SU-DHL-6 (cell line): ENCODE measurements around the gene SPDEF.

ENCODE experiments used
- H2AFZ ChIP-seq: fragments of 200-600 bp; sonication (generic); 2 replicates; pipeline ENCODE4 v1.6.1; 2014; ENCODE audit warnings: low read depth, mild to moderate bottlenecking, moderate library complexity, mixed read lengths, antibody characterized with exemption, low read length; ENCODE audit not compliant: severe bottlenecking
- H3F3A ChIP-seq: fragments of 200-600 bp; shearing (Covaris generic); 2 replicates; pipeline ENCODE4 v1.6.0; 2016; ENCODE audit warnings: antibody characterized with exemption, mild to moderate bottlenecking; ENCODE audit not compliant: insufficient read depth
- H3K27ac ChIP-seq: fragments of 200-600 bp; sonication (generic); 2 replicates; pipeline ENCODE4 v1.5.1; 2016; ENCODE audit warnings: low read depth, mild to moderate bottlenecking, low read length, moderate library complexity, mixed read lengths
- H3K27me3 ChIP-seq: fragments of 200-600 bp; sonication (generic), shearing (Covaris generic); 2 replicates; pipeline ENCODE4 v1.6.0; 2014; ENCODE audit warnings: mild to moderate bottlenecking, low read length
- H3K36me3 ChIP-seq: fragments of 200-600 bp; sonication (generic); 2 replicates; pipeline ENCODE4 v1.6.1; 2014; ENCODE audit warnings: mild to moderate bottlenecking, low read length, mixed read lengths
- H3K4me2 ChIP-seq: fragments of 300-600, 200-600 bp; shearing (Covaris generic), sonication (generic); 2 replicates; pipeline ENCODE4 v1.6.0; 2014; ENCODE audit warnings: low read length, low read depth, mild to moderate bottlenecking; ENCODE audit not compliant: poor library complexity, severe bottlenecking
- H3K4me3 ChIP-seq: fragments of 200-600 bp; sonication (generic); 2 replicates; pipeline ENCODE4 v1.5.1; 2014; ENCODE audit warnings: antibody characterized with exemption, low read length, mild to moderate bottlenecking, mixed read lengths; ENCODE audit not compliant: insufficient read depth, poor library complexity, severe bottlenecking
- H3K79me2 ChIP-seq: fragments of 200-600 bp; sonication (generic); 2 replicates; pipeline ENCODE4 v1.6.1; 2014; ENCODE audit warnings: mild to moderate bottlenecking, low read length, moderate library complexity; ENCODE audit not compliant: insufficient read depth
- H3K9ac ChIP-seq: fragments of 200-600 bp; sonication (generic); 2 replicates; pipeline ENCODE4 v1.7.0; 2014; ENCODE audit warnings: mild to moderate bottlenecking, low read length
- H3K9me2 ChIP-seq: fragments of 200-600 bp; sonication (generic); replicated peaks from 2 replicates; pipeline ENCODE4 v1.6.1; 2014; ENCODE audit warnings: low read length; ENCODE audit not compliant: insufficient read depth
- H3K9me3 ChIP-seq: fragments of 200-600 bp; sonication (generic); 2 replicates; pipeline ENCODE4 v1.6.1; 2014; ENCODE audit warnings: low read length, mixed read lengths; ENCODE audit not compliant: insufficient read depth
- H4K20me1 ChIP-seq: fragments of 200-600 bp; sonication (generic); 2 replicates; pipeline ENCODE4 v1.6.1; 2014; ENCODE audit warnings: low read depth, mild to moderate bottlenecking, antibody characterized with exemption, low read length, moderate library complexity, mixed read lengths
- EZH2phosphoT487 ChIP-seq: fragments of 200-600 bp; sonication (generic), shearing (Covaris generic); conservative IDR thresholded peaks from 2 replicates; pipeline ENCODE4 v1.6.1; 2018; ENCODE audit warnings: mild to moderate bottlenecking, antibody characterized with exemption, low read length, moderate library complexity, mixed read lengths
- TF ChIP-seq, protein P1 (sequence below): fragments of 200-600 bp; sonication (generic); IDR thresholded peaks from one replicate; pipeline ENCODE4 v1.5.1; 2017; ENCODE audit warnings: antibody characterized with exemption, mild to moderate bottlenecking, low read length, moderate library complexity; ENCODE audit not compliant: insufficient read depth, poor library complexity, severe bottlenecking

The SPDEF gene

DNA sequence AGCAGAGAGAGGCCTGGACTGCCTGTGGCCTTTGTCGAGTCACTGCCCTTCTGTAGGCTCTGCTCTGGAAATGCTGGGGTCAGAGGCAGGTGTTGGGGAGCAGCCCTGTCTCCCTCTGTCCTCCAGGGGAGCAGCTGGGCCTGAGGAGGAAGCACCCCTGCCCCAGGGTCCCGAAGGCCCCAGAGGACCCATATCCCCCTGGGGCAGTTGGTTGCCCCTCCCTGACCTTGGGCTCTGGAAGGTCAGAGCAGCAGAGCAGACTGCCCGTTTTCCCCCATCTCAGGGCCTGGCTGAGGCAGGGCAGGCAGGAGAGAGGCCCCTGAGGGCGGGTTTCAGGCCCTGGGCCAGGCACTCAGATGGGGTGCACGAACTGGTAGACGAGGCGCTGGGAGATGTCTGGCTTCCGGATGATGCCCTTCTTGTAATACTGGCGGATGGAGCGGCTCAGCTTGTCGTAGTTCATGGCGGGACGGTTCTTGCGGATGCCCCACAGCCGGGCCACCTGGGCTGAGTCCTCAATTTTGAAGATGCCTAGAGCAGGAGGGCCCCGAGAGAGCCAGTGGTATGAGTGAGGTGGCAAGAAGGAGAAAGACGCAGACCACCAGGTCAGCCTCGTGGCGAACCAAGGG, 18.1 kb downstream of the SPDEF start:
- Histone ChIP-seq H2AFZ (no peak overlapping the region), H3K9ac (no peak overlapping the region)

DNA sequence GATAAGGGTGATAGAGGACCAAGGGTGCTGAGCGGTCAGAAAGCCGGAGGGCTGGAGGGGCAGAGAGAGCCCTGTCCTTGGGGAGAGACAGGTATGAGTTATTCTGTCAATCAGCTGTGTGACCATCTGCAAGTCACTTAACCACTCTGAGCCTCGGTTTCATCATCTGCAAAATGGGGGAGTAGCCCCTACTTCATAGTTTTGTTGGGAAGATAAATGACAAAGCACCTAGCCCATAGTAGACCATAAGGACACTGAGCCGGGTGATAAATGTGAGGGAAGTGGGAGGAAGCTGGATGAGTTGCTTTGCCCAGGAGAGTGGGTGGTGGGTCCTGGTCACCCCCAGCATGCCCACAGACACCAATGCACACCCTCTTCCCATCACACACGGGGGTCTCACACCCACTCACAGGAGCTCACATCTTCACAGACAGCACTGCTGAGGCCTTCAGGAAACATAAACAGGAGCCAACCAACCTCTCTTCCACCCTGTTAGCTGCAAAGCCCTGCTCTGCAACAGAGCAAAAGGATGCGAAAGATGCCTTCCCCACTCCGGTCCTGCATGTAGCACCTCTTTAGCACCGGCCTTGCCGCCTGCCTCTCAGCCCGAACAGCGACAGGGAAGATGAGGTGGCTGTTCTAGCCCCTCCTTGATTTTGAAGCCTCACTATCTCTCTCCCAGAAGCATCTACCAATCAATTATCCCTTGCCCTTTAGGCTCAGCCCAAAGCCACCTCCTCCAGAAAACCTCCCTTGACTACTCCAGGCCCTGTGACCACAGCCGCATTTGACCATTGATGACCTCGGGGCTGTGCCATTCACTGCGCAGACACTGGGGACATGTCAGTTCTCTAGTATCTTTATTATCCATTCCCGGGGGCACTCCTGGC, 18.9 kb downstream of the SPDEF start:
- no peak overlapping the region for H3K9ac ChIP-seq
- no peak overlapping the region for H3K27ac ChIP-seq
- H3F3A ChIP-seq, result no peaks in the 10 kb centered on the region
- no peak overlapping the region for H3K4me3 ChIP-seq
- no peak overlapping the region for H2AFZ ChIP-seq
- no peaks in the 10 kb centered on the region for H3K9me3 ChIP-seq
- H4K20me1 ChIP-seq, result no peaks in the 10 kb centered on the region
- no peaks in the 10 kb centered on the region for H3K79me2 ChIP-seq
- H3K36me3 ChIP-seq, result no peaks in the 10 kb centered on the region
- H3K27me3 ChIP-seq, result no peaks in the 10 kb centered on the region
- no peaks in the 10 kb centered on the region for H3K9me2 ChIP-seq
- H3K4me2 ChIP-seq, result no peak overlapping the region
- no peak for TF ChIP-seq EZH2phosphoT487
- TF ChIP-seq, protein P1, sequence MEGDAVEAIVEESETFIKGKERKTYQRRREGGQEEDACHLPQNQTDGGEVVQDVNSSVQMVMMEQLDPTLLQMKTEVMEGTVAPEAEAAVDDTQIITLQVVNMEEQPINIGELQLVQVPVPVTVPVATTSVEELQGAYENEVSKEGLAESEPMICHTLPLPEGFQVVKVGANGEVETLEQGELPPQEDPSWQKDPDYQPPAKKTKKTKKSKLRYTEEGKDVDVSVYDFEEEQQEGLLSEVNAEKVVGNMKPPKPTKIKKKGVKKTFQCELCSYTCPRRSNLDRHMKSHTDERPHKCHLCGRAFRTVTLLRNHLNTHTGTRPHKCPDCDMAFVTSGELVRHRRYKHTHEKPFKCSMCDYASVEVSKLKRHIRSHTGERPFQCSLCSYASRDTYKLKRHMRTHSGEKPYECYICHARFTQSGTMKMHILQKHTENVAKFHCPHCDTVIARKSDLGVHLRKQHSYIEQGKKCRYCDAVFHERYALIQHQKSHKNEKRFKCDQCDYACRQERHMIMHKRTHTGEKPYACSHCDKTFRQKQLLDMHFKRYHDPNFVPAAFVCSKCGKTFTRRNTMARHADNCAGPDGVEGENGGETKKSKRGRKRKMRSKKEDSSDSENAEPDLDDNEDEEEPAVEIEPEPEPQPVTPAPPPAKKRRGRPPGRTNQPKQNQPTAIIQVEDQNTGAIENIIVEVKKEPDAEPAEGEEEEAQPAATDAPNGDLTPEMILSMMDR, result no peak

More for the DNA sequence above, 18.1 kb downstream of the SPDEF start:
- TF ChIP-seq, protein P1, result no peak
- TF ChIP-seq EZH2phosphoT487, result no peak
- Histone ChIP-seq H4K20me1 (no peaks in the 10 kb centered on the region), H3K4me3 (no peak overlapping the region), H3K36me3 (no peaks in the 10 kb centered on the region), H3F3A (no peaks in the 10 kb centered on the region), H3K27ac (no peak overlapping the region), H3K9me2 (no peaks in the 10 kb centered on the region), H3K79me2 (no peaks in the 10 kb centered on the region), H3K4me2 (no peak overlapping the region), H3K9me3 (no peaks in the 10 kb centered on the region), H3K27me3 (no peaks in the 10 kb centered on the region)

DNA sequence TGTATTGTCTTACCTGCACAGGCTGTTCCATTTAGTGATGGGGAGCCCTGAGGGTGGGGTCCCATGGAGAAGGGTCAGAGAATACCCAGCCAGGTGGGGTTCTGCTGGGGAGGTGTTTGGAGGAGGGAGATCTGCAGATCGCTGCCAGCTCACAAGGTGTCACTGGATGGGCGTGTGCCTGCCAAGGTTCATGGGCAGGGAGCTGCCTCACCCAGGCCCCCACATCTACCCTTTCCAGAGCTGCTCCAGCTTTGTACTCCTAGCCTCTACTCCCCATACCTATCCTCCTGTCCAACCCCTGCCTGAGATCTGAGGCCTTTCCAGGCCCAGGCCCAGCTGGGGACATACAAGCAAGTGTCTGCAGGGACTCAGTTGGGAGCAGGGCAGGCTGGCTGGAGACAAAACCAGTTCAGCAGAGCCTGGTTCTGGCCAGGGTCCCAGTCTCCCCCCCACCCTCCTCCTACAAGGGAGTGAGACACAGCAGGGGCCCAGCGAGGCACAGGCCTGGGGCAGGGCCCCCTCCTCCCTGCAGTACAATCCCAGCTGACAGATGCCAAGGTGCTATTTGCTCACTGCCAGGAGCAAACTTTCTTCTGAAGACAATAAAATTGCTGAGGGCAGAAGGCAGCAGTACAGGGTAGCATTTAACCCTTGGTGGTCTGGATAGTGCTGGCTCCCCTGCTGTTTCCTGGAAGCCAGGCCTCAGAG, 19.7 kb downstream of the SPDEF start:
- H3K9me2 ChIP-seq, result no peaks in the 10 kb centered on the region
- no peaks in the 10 kb centered on the region for H3K79me2 ChIP-seq
- H3K36me3 ChIP-seq, result no peaks in the 10 kb centered on the region
- no peaks in the 10 kb centered on the region for H3F3A ChIP-seq
- no peak overlapping the region for H3K9ac ChIP-seq
- no peaks in the 10 kb centered on the region for H4K20me1 ChIP-seq
- no peak overlapping the region for H2AFZ ChIP-seq
- H3K4me2 ChIP-seq, result no peak overlapping the region
- H3K27ac ChIP-seq, result no peak overlapping the region
- no peaks in the 10 kb centered on the region for H3K27me3 ChIP-seq
- no peaks in the 10 kb centered on the region for H3K9me3 ChIP-seq
- TF ChIP-seq, protein P1, result no peak
- TF ChIP-seq EZH2phosphoT487, result no peak
- H3K4me3 ChIP-seq, result no peak overlapping the region
